ENCODE data around the gene FUZ. TPM values are rescaled to one million over a fixed set of nuclear protein-coding genes. Genes with fewer than 3 reads are reported as not detected.

The FUZ gene
- polyA plus RNA-seq, 4 donors = 4.1 to 21.0 (median 10.0) TPM

DNA sequence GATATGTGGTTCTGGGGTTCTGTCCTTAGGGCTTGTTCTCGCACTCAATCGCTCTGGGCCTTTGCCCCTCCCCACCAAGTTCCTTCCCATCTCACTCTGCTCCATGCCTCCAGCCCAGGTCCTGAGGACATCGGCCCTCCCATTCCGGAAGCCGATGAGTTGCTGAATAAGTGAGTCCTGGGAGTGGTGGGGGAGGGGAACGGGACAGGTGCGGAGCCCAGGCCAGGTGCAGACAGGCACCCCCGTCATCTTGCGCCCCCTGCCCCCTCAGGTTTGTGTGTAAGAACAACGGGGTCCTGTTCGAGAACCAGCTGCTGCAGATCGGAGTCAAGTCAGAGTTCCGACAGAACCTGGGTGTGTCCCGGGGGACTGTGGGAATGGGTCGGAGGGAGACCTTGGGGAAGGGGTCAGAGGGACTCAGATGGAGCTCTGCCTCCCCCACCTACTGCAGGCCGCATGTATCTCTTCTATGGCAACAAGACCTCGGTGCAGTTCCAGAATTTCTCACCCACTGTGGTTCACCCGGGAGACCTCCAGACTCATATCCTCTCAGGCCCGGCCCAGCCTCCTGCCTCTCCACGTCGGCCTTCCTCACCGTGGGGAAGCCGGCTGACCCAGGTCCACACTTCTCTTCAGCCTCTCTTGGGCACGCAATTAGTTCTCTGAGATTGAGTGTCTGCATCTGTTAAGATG, 10.1 kb downstream of the FUZ start:
- Histone ChIP-seq H3K27ac (ENCODE audit: low read depth in 1 of 3, low read length in 2 of 3) (no peak overlapping the region), H3K36me3 (ENCODE audit: control insufficient read depth in 3 of 3, insufficient read depth in 2 of 3, low read depth in 1 of 3, low read length in 3 of 3) (peaks cover 12 to 92% (median 12%) of the 10 kb centered on the region in 3 donors), H3K27me3 (ENCODE audit: control insufficient read depth in 3 of 3, insufficient read depth in 3 of 3, low read length in 3 of 3) (no peaks in the 10 kb centered on the region), H3K4me3 (ENCODE audit: low read depth in 1 of 3, low read length in 3 of 3) (no peak overlapping the region), H3K4me1 (ENCODE audit: control insufficient read depth in 3 of 3, insufficient read depth in 2 of 3, low read depth in 1 of 3, low read length in 2 of 3) (peaks cover 0 to 20% (median 0%) of the 10 kb centered on the region in 3 donors), H3K9me3 (ENCODE audit: control insufficient read depth in 2 of 2, insufficient read depth in 1 of 2, low read depth in 1 of 2, low read length in 1 of 2) (no peaks in the 10 kb centered on the region)
- FAIRE-seq (no peak), DNase-seq (no peak)
- WGBS, 3 donors = 87 to 94% (median 92%) methylated on average over 24 of the region's 24 CpGs

DNA sequence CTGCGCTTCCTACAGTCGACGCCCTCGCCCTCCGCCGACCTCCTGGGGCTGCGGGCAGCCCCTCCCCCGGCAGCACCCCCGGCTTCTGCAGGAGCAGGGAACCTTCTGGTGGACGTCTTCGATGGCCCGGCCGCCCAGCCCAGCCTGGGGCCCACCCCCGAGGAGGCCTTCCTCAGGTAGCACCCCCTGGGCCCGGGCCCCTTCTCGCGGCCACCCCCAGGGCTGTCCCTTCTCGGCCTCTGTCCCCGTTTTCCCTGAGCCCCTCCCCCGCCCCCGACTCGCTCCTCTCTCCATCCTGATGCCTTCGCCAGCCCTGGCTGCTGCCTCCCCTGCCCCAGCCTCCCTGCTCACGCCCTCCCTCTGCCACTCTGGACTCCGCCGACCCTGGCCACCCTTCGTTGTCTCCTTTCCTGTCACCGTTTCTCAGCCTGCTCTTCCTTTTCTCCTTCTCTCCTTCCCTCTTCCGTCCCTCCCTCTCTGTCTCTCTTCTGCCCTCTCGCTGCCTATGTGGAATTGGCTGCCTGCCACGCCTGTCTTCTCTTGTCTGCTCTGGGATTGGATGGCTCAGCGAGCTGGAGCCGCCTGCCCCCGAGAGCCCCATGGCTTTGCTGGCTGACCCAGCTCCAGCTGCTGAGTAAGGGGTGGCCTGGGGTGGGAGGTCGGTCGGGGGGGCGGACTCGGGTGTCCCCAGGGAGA, 11.0 kb downstream of the FUZ start:
- DNase-seq (peak in 1 of 2 donors; percentile 87), FAIRE-seq (no peak)
- H3K27me3 ChIP-seq (ENCODE audit: control insufficient read depth in 3 of 3, insufficient read depth in 3 of 3, low read length in 3 of 3) = no peaks in the 10 kb centered on the region
- 53 to 82% (median 78%) methylated on average over 25 to 38 of the region's 38 CpGs for WGBS, 3 donors
- peaks cover 12 to 89% (median 14%) of the 10 kb centered on the region in 3 donors for H3K36me3 ChIP-seq (ENCODE audit: control insufficient read depth in 3 of 3, insufficient read depth in 2 of 3, low read depth in 1 of 3, low read length in 3 of 3)
- H3K4me1 ChIP-seq (ENCODE audit: control insufficient read depth in 3 of 3, insufficient read depth in 2 of 3, low read depth in 1 of 3, low read length in 2 of 3) = peaks cover 0 to 20% (median 0%) of the 10 kb centered on the region in 3 donors
- H3K4me3 ChIP-seq (ENCODE audit: low read depth in 1 of 3, low read length in 3 of 3) = peak overlapping the region in 1 of 3 donors; percentile 50
- no peak overlapping the region for H3K27ac ChIP-seq (ENCODE audit: low read depth in 1 of 3, low read length in 2 of 3)
- H3K9me3 ChIP-seq (ENCODE audit: control insufficient read depth in 2 of 2, insufficient read depth in 1 of 2, low read depth in 1 of 2, low read length in 1 of 2) = no peaks in the 10 kb centered on the region

DNA sequence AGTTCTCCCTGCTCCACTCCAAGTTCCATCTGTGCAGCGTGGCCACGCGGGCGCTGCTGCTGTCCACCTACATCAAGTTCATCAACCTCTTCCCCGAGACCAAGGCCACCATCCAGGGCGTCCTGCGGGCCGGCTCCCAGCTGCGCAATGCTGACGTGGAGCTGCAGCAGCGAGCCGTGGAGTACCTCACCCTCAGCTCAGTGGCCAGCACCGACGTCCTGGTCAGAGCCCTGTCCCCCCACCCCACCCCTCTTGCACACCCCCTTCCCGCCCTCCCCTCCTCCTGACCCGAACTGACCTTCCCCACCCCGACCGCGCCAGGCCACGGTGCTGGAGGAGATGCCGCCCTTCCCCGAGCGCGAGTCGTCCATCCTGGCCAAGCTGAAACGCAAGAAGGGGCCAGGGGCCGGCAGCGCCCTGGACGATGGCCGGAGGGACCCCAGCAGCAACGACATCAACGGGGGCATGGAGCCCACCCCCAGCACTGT, 11.6 kb downstream of the FUZ start:
- H3K36me3 ChIP-seq (ENCODE audit: control insufficient read depth in 3 of 3, insufficient read depth in 2 of 3, low read depth in 1 of 3, low read length in 3 of 3) = peaks cover 12 to 89% (median 16%) of the 10 kb centered on the region in 3 donors

DNA sequence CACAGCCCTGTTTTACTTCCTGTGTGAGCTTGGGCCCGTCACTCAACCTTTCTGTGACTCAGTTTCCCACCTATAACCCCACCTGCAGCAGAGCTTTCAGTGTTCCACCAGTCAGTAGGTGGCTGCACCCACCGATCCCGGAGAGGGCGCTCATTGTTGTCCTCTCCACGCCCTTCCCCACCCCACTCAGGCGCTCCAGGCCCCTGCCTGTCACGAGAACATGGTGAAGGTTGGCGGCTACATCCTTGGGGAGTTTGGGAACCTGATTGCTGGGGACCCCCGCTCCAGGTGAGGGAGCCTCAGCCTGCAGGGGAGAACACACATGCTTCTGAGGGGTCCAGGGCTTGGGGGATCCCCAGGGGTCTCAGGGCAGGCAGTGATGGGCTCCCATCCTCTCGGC, 12.3 kb downstream of the FUZ start:
- DNase-seq (no peak), FAIRE-seq (no peak)
- H3K4me1 ChIP-seq (ENCODE audit: control insufficient read depth in 3 of 3, insufficient read depth in 2 of 3, low read depth in 1 of 3, low read length in 2 of 3) = peaks cover 0 to 11% (median 0%) of the 10 kb centered on the region in 3 donors
- 89 to 93% (median 92%) methylated on average over 10 of the region's 10 CpGs for WGBS, 3 donors
- peaks cover 12 to 90% (median 20%) of the 10 kb centered on the region in 3 donors for H3K36me3 ChIP-seq (ENCODE audit: control insufficient read depth in 3 of 3, insufficient read depth in 2 of 3, low read depth in 1 of 3, low read length in 3 of 3)
- no peaks in the 10 kb centered on the region for H3K9me3 ChIP-seq (ENCODE audit: control insufficient read depth in 2 of 2, insufficient read depth in 1 of 2, low read depth in 1 of 2, low read length in 1 of 2)
- H3K27me3 ChIP-seq (ENCODE audit: control insufficient read depth in 3 of 3, insufficient read depth in 3 of 3, low read length in 3 of 3) = no peaks in the 10 kb centered on the region
- H3K27ac ChIP-seq (ENCODE audit: low read depth in 1 of 3, low read length in 2 of 3) = no peak overlapping the region
- H3K4me3 ChIP-seq (ENCODE audit: low read depth in 1 of 3, low read length in 3 of 3) = no peak overlapping the region

More for the DNA sequence above, 11.6 kb downstream of the FUZ start:
- peak overlapping the region in 1 of 3 donors; percentile 50 for H3K4me3 ChIP-seq (ENCODE audit: low read depth in 1 of 3, low read length in 3 of 3)
- no peak overlapping the region for H3K27ac ChIP-seq (ENCODE audit: low read depth in 1 of 3, low read length in 2 of 3)
- peaks cover 0 to 17% (median 0%) of the 10 kb centered on the region in 3 donors for H3K4me1 ChIP-seq (ENCODE audit: control insufficient read depth in 3 of 3, insufficient read depth in 2 of 3, low read depth in 1 of 3, low read length in 2 of 3)
- no peak for FAIRE-seq
- no peak for DNase-seq
- whole genome bisulfite sequencing, 3 donors = 73 to 92% (median 82%) methylated on average over 31 to 32 of the region's 32 CpGs
- no peaks in the 10 kb centered on the region for H3K27me3 ChIP-seq (ENCODE audit: control insufficient read depth in 3 of 3, insufficient read depth in 3 of 3, low read length in 3 of 3)
- no peaks in the 10 kb centered on the region for H3K9me3 ChIP-seq (ENCODE audit: control insufficient read depth in 2 of 2, insufficient read depth in 1 of 2, low read depth in 1 of 2, low read length in 1 of 2)

DNA sequence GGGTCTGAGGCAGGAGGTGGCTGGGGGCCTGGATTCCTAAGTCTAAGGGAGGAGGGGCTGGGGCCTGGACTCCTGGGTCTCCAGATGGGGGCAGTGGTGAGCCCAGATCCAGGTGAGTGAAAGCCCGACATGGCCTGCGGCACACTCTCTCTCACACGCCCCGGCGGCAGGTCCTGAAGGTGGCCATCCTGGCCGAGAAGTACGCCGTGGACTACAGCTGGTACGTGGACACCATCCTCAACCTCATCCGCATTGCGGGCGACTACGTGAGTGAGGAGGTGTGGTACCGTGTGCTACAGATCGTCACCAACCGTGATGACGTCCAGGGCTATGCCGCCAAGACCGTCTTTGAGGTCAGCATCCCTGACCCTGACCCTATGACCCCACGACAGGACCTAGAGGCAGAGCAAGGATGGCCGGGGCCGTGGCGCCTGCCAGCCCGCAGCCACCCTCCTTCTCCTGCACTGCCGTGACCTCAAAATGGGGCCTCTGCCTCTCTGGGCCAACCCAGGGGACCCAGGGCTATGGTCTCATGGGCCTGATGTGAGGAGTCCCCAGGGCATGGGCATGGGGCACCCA, 13.2 kb downstream of the FUZ start:
- no peak for DNase-seq
- Histone ChIP-seq H3K27me3 (ENCODE audit: control insufficient read depth in 3 of 3, insufficient read depth in 3 of 3, low read length in 3 of 3) (no peaks in the 10 kb centered on the region), H3K27ac (ENCODE audit: low read depth in 1 of 3, low read length in 2 of 3) (no peak overlapping the region), H3K4me1 (ENCODE audit: control insufficient read depth in 3 of 3, insufficient read depth in 2 of 3, low read depth in 1 of 3, low read length in 2 of 3) (peaks cover 0 to 5% (median 0%) of the 10 kb centered on the region in 3 donors), H3K36me3 (ENCODE audit: control insufficient read depth in 3 of 3, insufficient read depth in 2 of 3, low read depth in 1 of 3, low read length in 3 of 3) (peaks cover 12 to 90% (median 25%) of the 10 kb centered on the region in 3 donors), H3K4me3 (ENCODE audit: low read depth in 1 of 3, low read length in 3 of 3) (no peak overlapping the region), H3K9me3 (ENCODE audit: control insufficient read depth in 2 of 2, insufficient read depth in 1 of 2, low read depth in 1 of 2, low read length in 1 of 2) (no peaks in the 10 kb centered on the region)
- WGBS, 3 donors = 94 to 97% (median 96%) methylated on average over 25 of the region's 25 CpGs
- no peak for FAIRE-seq

DNA sequence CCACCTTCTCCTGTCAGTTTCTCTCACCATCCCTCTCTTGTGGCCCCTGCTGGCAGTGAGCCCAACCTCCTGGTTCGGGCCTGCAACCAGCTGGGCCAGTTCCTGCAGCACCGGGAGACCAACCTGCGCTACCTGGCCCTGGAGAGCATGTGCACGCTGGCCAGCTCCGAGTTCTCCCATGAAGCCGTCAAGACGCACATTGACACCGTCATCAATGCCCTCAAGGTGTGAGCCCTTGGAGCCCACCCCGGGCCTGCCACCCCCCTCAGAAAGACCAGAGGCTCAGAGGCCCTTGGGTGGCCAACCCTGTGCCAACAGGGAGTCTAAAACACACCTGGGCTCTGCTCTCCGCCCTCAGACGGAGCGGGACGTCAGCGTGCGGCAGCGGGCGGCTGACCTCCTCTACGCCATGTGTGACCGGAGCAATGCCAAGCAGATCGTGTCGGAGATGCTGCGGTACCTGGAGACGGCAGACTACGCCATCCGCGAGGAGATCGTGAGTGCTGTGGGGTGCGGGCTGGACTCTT, 13.8 kb downstream of the FUZ start:
- FAIRE-seq (no peak), DNase-seq (no peak)
- H3K27ac ChIP-seq (ENCODE audit: low read depth in 1 of 3, low read length in 2 of 3) = no peak overlapping the region
- peaks cover 12 to 91% (median 25%) of the 10 kb centered on the region in 3 donors for H3K36me3 ChIP-seq (ENCODE audit: control insufficient read depth in 3 of 3, insufficient read depth in 2 of 3, low read depth in 1 of 3, low read length in 3 of 3)
- no peaks in the 10 kb centered on the region for H3K9me3 ChIP-seq (ENCODE audit: control insufficient read depth in 2 of 2, insufficient read depth in 1 of 2, low read depth in 1 of 2, low read length in 1 of 2)
- H3K4me1 ChIP-seq (ENCODE audit: control insufficient read depth in 3 of 3, insufficient read depth in 2 of 3, low read depth in 1 of 3, low read length in 2 of 3) = peaks cover 0 to 5% (median 0%) of the 10 kb centered on the region in 3 donors
- H3K4me3 ChIP-seq (ENCODE audit: low read depth in 1 of 3, low read length in 3 of 3) = no peak overlapping the region
- 94 to 95% (median 95%) methylated on average over 27 to 28 of the region's 28 CpGs for WGBS, 3 donors
- no peaks in the 10 kb centered on the region for H3K27me3 ChIP-seq (ENCODE audit: control insufficient read depth in 3 of 3, insufficient read depth in 3 of 3, low read length in 3 of 3)

DNA sequence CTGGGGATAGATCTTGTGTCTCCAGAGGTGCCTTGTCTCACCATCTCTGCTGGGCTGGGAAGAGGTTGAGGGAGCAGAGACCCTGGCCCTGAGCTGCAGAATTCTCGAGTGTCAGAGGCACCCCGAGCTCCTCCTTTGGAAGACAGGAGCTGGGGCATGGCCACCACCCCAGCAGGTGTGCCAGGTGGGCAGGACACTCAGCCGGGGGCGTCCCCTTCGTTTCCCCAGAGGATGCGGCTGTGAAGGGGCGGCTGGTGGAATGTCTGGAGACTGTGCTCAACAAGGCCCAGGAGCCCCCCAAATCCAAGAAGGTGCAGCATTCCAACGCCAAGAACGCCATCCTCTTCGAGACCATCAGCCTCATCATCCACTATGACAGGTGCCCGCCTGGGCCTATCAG, 14.5 kb downstream of the FUZ start:
- H3K4me1 ChIP-seq (ENCODE audit: control insufficient read depth in 3 of 3, insufficient read depth in 2 of 3, low read depth in 1 of 3, low read length in 2 of 3) = peaks cover 0 to 5% (median 0%) of the 10 kb centered on the region in 3 donors
- FAIRE-seq = no peak
- no peak overlapping the region for H3K27ac ChIP-seq (ENCODE audit: low read depth in 1 of 3, low read length in 2 of 3)
- no peak overlapping the region for H3K4me3 ChIP-seq (ENCODE audit: low read depth in 1 of 3, low read length in 3 of 3)
- H3K9me3 ChIP-seq (ENCODE audit: control insufficient read depth in 2 of 2, insufficient read depth in 1 of 2, low read depth in 1 of 2, low read length in 1 of 2) = no peaks in the 10 kb centered on the region
- peaks cover 10 to 90% (median 25%) of the 10 kb centered on the region in 3 donors for H3K36me3 ChIP-seq (ENCODE audit: control insufficient read depth in 3 of 3, insufficient read depth in 2 of 3, low read depth in 1 of 3, low read length in 3 of 3)
- 93 to 97% (median 95%) methylated on average over 11 of the region's 11 CpGs for WGBS, 3 donors
- no peak for DNase-seq
- no peaks in the 10 kb centered on the region for H3K27me3 ChIP-seq (ENCODE audit: control insufficient read depth in 3 of 3, insufficient read depth in 3 of 3, low read length in 3 of 3)

DNA sequence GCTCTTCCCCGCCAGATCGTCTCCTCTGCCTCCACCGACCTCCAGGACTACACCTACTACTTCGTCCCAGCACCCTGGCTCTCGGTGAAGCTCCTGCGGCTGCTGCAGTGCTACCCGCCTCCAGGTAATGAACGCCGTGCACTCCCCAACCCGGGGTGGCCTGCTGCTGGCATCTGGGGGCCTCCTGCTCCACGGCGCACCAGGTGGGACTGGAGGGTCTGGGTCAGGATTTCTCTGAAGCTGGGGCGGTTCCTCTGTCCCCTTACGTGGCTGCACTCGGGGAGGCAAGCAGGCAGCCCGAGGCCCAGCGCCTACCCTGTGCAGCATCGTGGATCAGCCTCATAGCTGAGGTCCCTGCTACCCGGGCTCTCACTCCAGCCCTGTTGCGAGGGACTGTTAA, 17.5 kb downstream of the FUZ start:
- 96 to 98% (median 96%) methylated on average over 20 of the region's 20 CpGs for WGBS, 3 donors
- H3K27me3 ChIP-seq (ENCODE audit: control insufficient read depth in 3 of 3, insufficient read depth in 3 of 3, low read length in 3 of 3) = no peaks in the 10 kb centered on the region
- DNase-seq (no peak), FAIRE-seq (no peak)
- no peaks in the 10 kb centered on the region for H3K9me3 ChIP-seq (ENCODE audit: control insufficient read depth in 2 of 2, insufficient read depth in 1 of 2, low read depth in 1 of 2, low read length in 1 of 2)
- no peak overlapping the region for H3K4me3 ChIP-seq (ENCODE audit: low read depth in 1 of 3, low read length in 3 of 3)
- no peak overlapping the region for H3K27ac ChIP-seq (ENCODE audit: low read depth in 1 of 3, low read length in 2 of 3)
- H3K36me3 ChIP-seq (ENCODE audit: control insufficient read depth in 3 of 3, insufficient read depth in 2 of 3, low read depth in 1 of 3, low read length in 3 of 3) = peaks cover 17 to 93% (median 30%) of the 10 kb centered on the region in 3 donors
- no peaks in the 10 kb centered on the region for H3K4me1 ChIP-seq (ENCODE audit: control insufficient read depth in 3 of 3, insufficient read depth in 2 of 3, low read depth in 1 of 3, low read length in 2 of 3)

All from small intestine (tissue), 7 donors.